Stomach (tissue), 4 donors: ENCODE results near the gene THAP3.

Experiments used
- POLR2AphosphoS5 ChIP-seq, 3 donors: sonication (generic); formaldehyde crosslinking; IDR thresholded peaks; one replicate each; pipeline ENCODE4 v1.6.1; 2016; ENCODE audit warnings: antibody characterized with exemption in 3 of 3
- TF ChIP-seq, protein P1 (sequence below), 7 experiments: fragments of 450-650 bp in 4 of 7; fragments of 200-600 bp in 3 of 7; sonication (generic) in 3 of 7; IDR thresholded peaks; one replicate each; pipeline ENCODE4 v1.5.1; 2016 to 2019; ENCODE audit warnings: antibody characterized with exemption in 7 of 7, control low read depth in 2 of 7, mild to moderate bottlenecking in 1 of 7

DNA sequence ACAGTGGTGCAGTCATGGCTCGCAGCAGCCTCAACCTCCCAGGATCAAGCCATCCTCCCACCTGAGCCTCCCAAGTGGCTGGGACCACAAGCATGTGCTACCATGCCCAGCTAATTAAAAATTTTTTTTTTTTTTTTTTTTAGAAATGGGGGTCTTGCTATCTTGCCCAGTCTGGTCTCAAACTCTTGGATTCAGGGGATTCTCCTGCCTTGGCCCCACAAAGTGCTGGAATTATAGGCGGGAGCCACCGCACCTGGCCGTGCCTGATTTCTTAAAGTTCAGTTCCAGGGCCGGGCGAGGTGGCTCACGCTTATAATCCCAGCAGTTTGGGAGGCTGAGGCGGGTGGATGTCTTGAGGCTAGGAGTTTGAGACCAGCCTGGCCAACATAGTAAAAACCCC is 6.4 kb downstream of the THAP3 start:
- TF ChIP-seq, protein P1, sequence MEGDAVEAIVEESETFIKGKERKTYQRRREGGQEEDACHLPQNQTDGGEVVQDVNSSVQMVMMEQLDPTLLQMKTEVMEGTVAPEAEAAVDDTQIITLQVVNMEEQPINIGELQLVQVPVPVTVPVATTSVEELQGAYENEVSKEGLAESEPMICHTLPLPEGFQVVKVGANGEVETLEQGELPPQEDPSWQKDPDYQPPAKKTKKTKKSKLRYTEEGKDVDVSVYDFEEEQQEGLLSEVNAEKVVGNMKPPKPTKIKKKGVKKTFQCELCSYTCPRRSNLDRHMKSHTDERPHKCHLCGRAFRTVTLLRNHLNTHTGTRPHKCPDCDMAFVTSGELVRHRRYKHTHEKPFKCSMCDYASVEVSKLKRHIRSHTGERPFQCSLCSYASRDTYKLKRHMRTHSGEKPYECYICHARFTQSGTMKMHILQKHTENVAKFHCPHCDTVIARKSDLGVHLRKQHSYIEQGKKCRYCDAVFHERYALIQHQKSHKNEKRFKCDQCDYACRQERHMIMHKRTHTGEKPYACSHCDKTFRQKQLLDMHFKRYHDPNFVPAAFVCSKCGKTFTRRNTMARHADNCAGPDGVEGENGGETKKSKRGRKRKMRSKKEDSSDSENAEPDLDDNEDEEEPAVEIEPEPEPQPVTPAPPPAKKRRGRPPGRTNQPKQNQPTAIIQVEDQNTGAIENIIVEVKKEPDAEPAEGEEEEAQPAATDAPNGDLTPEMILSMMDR (IDR thresholded peaks at IDR 0.05), result no peak
- no peak for TF ChIP-seq POLR2AphosphoS5 (IDR thresholded peaks at IDR 0.05)
